Peyer's patch (tissue), 4 donors: Measurements from ENCODE around the gene HEPN1.

ENCODE experiments used
- CTCF ChIP-seq, 6 experiments: fragments of 450-650 bp in 4 of 6; fragments of 200-600 bp in 2 of 6; sonication (generic) in 1 of 6; IDR thresholded peaks; one replicate each; pipeline ENCODE4 v1.5.1; 2017 to 2019; ENCODE audit warnings: antibody characterized with exemption in 6 of 6, mild to moderate bottlenecking in 3 of 6, moderate library complexity in 1 of 6
- POLR2A ChIP-seq, 2 donors: fragments of 450-650 bp; IDR thresholded peaks; one replicate each; pipeline ENCODE4 v1.5.1; 2017; ENCODE audit warnings: antibody characterized with exemption in 2 of 2, mild to moderate bottlenecking in 2 of 2, moderate library complexity in 2 of 2

GRCh38 chr11:124877631-124877909, 41.5 kb upstream of the HEPN1 start:
- TF ChIP-seq CTCF (IDR thresholded peaks at IDR 0.05) = no peak
- TF ChIP-seq POLR2A (IDR thresholded peaks at IDR 0.05) = no peak
